GM18526 (cell line): ENCODE data around the gene MTERF4.

ENCODE experiments used
- POLR2A ChIP-seq: IDR thresholded peaks from 3 replicates; pipeline ENCODE4 v1.6.1; 2011; ENCODE audit not compliant: insufficient read length; ENCODE audit errors: extremely low read depth

MTERF4 gene

DNA sequence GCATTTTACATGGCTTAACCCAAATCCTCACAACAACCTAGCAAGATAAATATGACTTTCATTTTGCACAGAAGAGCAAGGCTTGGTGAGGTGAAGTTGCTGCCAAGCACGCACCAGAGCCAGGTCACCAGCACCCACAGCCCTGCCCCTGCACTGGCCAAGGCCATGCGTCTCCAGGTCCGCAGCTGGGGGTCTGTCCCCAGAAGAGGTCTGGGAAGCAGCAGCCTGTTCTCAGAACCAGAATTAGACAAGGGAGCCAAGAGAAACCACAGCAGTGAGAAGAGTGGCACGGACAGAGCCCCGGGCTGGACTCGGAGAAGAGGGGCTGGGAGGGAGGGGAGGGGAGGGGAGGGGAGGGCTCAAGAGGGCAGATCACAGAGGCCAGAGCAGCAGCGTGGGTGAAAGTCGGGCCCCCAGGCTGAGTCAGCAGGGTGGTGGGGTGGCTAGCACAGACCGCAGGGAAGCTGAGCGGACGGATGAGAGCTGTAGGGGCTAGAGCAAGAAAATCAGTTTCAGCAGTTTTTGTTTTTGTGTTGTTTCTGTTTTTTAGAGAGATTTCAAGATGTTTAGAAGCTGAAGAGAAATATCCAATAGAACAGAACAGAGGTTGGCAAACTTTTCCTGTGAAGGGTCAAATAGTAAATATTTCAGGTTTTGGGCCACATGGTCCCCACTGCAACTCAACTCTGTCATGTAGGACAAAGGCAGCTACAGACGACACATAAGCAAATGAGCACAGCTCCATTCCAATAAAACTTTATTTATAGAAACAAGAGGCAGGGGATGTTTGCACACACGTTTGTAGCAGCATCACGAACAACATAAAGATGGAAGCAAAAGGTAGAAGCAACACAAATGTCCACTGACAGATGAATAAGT, 7.4 kb upstream of the MTERF4 start:
- TF ChIP-seq POLR2A: no peak

DNA sequence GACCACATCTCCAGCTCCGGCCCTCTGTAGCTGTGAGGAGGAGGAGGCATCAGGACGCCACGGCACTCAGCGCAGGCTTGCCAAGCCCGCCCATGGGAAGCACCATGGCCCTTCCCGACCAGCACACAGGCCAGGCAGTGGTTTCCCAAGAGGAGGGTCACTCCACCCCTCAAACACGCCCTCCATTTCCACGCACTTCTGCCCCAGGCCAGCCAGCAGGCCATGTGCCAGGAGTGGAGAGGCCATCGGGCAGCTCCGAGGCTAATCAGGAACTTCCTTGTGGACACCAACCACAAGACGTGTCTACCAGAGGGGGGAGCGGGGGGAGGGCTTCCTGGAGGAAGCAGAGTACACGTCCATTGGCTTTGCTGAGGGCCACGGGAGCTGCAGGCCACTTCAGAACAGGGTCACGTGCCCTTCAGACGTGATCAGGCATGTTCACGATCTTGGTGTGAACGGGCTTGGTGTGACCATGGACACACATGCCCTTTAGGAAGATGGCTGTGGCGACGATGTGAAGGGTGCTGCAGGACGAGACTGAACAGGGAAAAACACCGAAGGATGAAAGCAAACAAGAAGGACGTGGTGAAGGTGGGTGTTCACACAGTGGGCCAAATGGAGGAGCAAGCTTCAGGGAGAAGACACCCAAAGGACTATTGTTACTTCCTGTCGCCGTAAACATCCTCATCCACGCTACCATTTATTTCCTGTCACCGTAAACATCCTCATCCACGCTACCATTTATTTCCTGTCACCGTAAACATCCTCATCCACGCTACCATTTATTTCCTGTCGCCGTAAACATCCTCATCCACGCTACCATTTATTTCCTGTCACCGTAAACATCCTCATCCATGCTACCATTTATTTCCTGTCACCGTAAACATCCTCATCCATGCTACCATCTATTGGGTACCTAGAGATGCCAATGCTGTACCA, 6.5 kb upstream of the MTERF4 start:
- TF ChIP-seq POLR2A: no peak

DNA sequence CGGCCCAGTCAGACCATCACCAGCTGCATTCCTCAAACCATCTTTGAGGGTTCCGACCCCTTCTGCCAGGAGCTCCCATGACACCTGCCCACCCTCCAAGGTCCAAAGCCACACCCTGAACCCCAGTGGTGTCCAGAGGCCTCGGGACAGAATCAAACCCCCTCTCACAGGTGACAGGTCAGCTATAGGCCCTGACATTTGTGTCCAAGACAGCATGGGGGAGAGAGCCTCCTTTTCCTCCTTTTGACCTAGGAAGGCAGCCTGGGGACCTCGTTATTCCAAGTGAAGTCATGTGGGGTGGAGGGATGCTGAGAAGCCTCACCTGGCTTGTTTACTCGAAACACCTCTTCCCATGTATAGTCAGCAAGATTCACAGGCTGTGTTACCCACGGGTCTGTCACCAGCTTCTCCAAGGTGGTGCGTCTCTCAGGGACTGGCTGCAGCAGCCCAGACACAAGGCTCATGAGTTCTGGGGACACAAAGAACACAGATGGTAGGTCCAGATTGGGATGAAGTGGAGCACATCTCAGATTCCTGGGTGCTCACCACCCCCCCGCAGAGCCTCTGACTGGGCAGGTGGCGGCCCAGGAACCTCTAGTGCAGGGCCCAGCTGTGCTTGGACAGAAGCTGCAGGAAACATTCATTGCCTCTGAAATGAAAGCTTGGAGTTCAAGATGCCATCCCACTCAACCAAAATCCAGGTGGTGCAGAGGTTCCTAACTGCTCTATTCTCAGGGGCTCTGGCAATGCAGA, 5.1 kb upstream of the MTERF4 start:
- TF ChIP-seq POLR2A: no peak

DNA sequence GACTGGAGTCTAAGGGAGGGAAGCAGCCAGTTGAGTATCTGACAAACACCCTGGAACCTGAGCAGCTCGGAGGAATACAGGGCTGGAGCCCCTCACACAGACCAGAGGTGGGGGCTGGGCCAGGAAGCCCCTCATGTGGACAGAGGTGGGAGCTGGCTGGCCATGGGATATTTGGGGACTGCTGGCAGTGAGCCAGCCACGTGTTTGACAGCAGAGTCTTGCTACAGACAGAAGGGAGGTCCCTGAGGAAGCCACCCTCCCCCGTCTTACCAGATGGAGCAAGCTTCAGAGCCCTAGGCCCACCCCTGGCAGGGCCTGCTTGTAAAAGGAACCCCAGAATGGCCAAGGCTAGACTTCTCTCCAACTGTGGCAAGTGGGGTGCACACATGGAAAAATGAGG, 3.6 kb upstream of the MTERF4 start:
- TF ChIP-seq POLR2A: no peak

DNA sequence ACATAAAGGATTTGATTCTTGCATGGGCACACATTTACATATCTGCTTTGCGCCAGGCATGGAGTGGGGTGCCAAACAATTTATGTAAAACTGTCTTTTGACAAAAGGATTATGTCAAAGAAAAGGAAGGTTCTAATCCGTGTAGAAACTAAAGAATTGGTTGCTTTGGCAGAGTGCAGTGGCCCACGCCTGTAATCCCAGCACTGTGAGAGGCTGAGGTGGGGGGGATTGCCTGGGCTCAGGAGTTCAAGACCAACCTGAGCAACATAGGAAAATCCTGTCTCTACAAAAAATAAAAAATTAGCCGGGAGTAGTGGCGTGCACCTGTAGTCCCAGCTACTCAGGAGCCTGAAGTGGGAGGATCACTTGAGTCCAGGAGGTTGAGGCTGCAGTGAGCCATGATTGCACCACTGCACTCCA, 1.1 kb upstream of the MTERF4 start:
- no peak for TF ChIP-seq POLR2A

DNA sequence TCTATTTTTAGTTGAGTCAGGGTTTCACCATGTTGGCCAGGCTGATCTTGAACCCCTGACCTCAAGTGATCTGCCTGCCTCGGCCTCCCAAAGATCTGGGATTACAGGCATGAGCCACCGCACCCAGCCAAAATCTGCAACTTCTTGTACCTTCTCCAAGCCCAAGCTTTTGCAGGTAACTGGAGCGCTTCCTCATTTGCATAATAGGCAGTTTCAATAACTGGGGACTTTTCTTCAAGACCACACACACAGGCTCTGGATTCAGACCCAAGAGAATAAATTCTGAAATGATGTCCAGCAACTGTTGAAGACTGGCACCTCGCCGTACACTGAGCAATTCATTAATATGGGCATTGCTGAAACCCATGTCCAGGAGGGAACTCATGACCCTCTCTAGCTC, 2.8 kb downstream of the MTERF4 start:
- TF ChIP-seq POLR2A: no peak

GRCh38 chr2:241096979-241097378, 5.1 kb downstream of the MTERF4 start:
- no peak for TF ChIP-seq POLR2A

- no peak for TF ChIP-seq POLR2A
These were observed 6.3 kb downstream of the MTERF4 start for GRCh38 chr2:241095594-241096290.

GRCh38 chr2:241094924-241095420, 7.1 kb downstream of the MTERF4 start:
- TF ChIP-seq POLR2A: no peak

- no peak for TF ChIP-seq POLR2A
These were observed 7.9 kb downstream of the MTERF4 start for GRCh38 chr2:241094172-241094571.

- no peak for TF ChIP-seq POLR2A
These were observed 9.4 kb downstream of the MTERF4 start for GRCh38 chr2:241092677-241093076.

- no peak for TF ChIP-seq POLR2A
These were observed 10.2 kb downstream of the MTERF4 start for GRCh38 chr2:241091734-241092445.

- no peak for TF ChIP-seq POLR2A
These were observed 10.9 kb downstream of the MTERF4 start for GRCh38 chr2:241091201-241091600.

- TF ChIP-seq POLR2A: no peak
These were observed 13.0 kb downstream of the MTERF4 start for GRCh38 chr2:241088791-241089732.
